Mesangial cell (primary cell): ENCODE results near the gene KRT35. TPM values are rescaled to one million over a fixed set of nuclear protein-coding genes. Genes with fewer than 3 reads are reported as not detected.

Experiments used
- total RNA-seq: library from RNA; depleted of rRNA; stranded (reverse); fragments of >200 nt; gene quantifications from 2 replicates; pipeline ENCODE4 v1.2.3, GENCODE V29; 2015

The KRT35 gene
- total RNA-seq = not detected in 2 replicates

GRCh38 chr17:41481036-41481435 lies at the start of gene KRT35:
Gene KRT35 (minus strand): TSS chr17:41481151. CDS start chr17:41481097, 54 bp downstream.

GRCh38 chr17:41518789-41519449 lies 38.0 kb upstream of the KRT35 start, which contains the start of gene KRT15:
Gene KRT15 (minus strand): TSS chr17:41518890. CDS start chr17:41518827, 63 bp downstream.

GRCh38 chr17:41505007-41505808 lies 24.3 kb upstream of the KRT35 start, which contains the start of gene KRT13:
Gene KRT13 (minus strand): TSS chr17:41505612. CDS start chr17:41505550, 62 bp downstream.

GRCh38 chr17:41489531-41489930 lies 8.6 kb upstream of the KRT35 start, which contains the start of gene KRT36:
Gene KRT36 (minus strand): TSS chr17:41489910. CDS start chr17:41489864, 46 bp downstream.

GRCh38 chr17:41466988-41467387 lies 14.0 kb downstream of the KRT35 start, which contains the start of gene KRT32:
Gene KRT32 (minus strand): TSS chr17:41467386. CDS start chr17:41467325, 61 bp downstream.

GRCh38 chr17:41440531-41441033 lies 40.4 kb downstream of the KRT35 start, which contains the start of gene KRT38:
Gene KRT38 (minus strand): TSS chr17:41440983. CDS start chr17:41440921, 62 bp downstream.

Other genes starting within 250 kb of the KRT35 start
- not detected in 2 replicates for gene KRTAP9-3, start 248.7 kb downstream of the KRT35 start, total RNA-seq
- not detected in 2 replicates for gene KRTAP9-8, start 243.2 kb downstream of the KRT35 start, total RNA-seq
- not detected in 2 replicates for gene KRTAP9-4, start 231.5 kb downstream of the KRT35 start, total RNA-seq
- gene KRTAP9-9, start 225.8 kb downstream of the KRT35 start, total RNA-seq = not detected in 2 replicates
- not detected in 2 replicates for gene KRTAP9-6, start 215.8 kb downstream of the KRT35 start, total RNA-seq
- gene KRTAP9-7, start 205.5 kb downstream of the KRT35 start, total RNA-seq = not detected in 2 replicates
- not detected in 2 replicates for gene KRTAP29-1, start 178.3 kb downstream of the KRT35 start, total RNA-seq
- gene KRTAP16-1, start 171.8 kb downstream of the KRT35 start, total RNA-seq = not detected in 2 replicates
- gene KRTAP17-1, start 165.4 kb downstream of the KRT35 start, total RNA-seq = 0.33 and 0.63 TPM in 2 replicates
- not detected in 2 replicates for gene KRT33A, start 130.3 kb downstream of the KRT35 start, total RNA-seq
- not detected in 2 replicates for gene KRT33B, start 111.3 kb downstream of the KRT35 start, total RNA-seq
- gene KRT34, start 98.8 kb downstream of the KRT35 start, total RNA-seq = 0.13 and 2.9 TPM in 2 replicates
- gene KRT31, start 83.5 kb downstream of the KRT35 start, total RNA-seq = 0.13 TPM in 1 of 2 replicates, not detected in the other
- gene KRT37, start 56.6 kb downstream of the KRT35 start, total RNA-seq = not detected in 2 replicates
- gene KRT38, start 40.2 kb downstream of the KRT35 start, total RNA-seq = not detected in 2 replicates
- gene KRT32, start 13.8 kb downstream of the KRT35 start, total RNA-seq = not detected in 2 replicates
- gene KRT36, start 8.8 kb upstream of the KRT35 start, total RNA-seq = not detected in 2 replicates
- not detected in 2 replicates for gene KRT13, start 24.5 kb upstream of the KRT35 start, total RNA-seq
- 1.0 and 2.8 TPM in 2 replicates for gene KRT15, start 37.7 kb upstream of the KRT35 start, total RNA-seq
- gene KRT19, start 47.2 kb upstream of the KRT35 start, total RNA-seq = 918 and 2,026 TPM in 2 replicates
- not detected in 2 replicates for gene KRT9, start 90.9 kb upstream of the KRT35 start, total RNA-seq
- gene KRT14, start 105.7 kb upstream of the KRT35 start, total RNA-seq = not detected in 2 replicates
- gene KRT16, start 131.6 kb upstream of the KRT35 start, total RNA-seq = 0.51 TPM in 1 of 2 replicates, not detected in the other
- gene KRT17, start 143.4 kb upstream of the KRT35 start, total RNA-seq = 2.3 and 25.7 TPM in 2 replicates
- gene EIF1, start 207.7 kb upstream of the KRT35 start, total RNA-seq = 99.4 and 202 TPM in 2 replicates
- gene GAST, start 231.2 kb upstream of the KRT35 start, total RNA-seq = not detected in 2 replicates